HL-60 (cell line): Measurements from ENCODE around the gene STXBP4.

Experiments used
- DNase-seq, 2 experiments: peaks; one replicate each; pipeline ENCODE4 v3.0.0-alpha.2; 2010 to 2020; ENCODE audit warnings: low read depth in 1 of 2, low spot score in 1 of 2
- H3K27ac ChIP-seq: fragments of 250-450 bp; sonication (Bioruptor Pico); replicated peaks from 2 replicates; pipeline ENCODE4 v1.5.1; 2020; ENCODE audit warnings: mild to moderate bottlenecking, moderate library complexity
- H3K27me3 ChIP-seq: fragments of 250-450 bp; sonication (Bioruptor Pico); 2 replicates; pipeline ENCODE4 v1.5.1; 2021; ENCODE audit warnings: mild to moderate bottlenecking, moderate library complexity; ENCODE audit not compliant: insufficient read depth, poor library complexity, severe bottlenecking
- H3K4me3 ChIP-seq: replicated peaks from 2 replicates; pipeline ENCODE4 v1.5.1; 2011; ENCODE audit warnings: mild to moderate bottlenecking, control low read depth, low read length; ENCODE audit not compliant: insufficient read depth
- CTCF ChIP-seq: IDR thresholded peaks from one replicate; pipeline ENCODE4 v1.5.1; 2011; ENCODE audit warnings: low read length, control low read depth, inconsistent platforms; ENCODE audit not compliant: insufficient read depth
- GABPA ChIP-seq: IDR thresholded peaks from 2 replicates; pipeline ENCODE4 v1.6.1; 2012; ENCODE audit warnings: low read depth
- POLR2AphosphoS5 ChIP-seq: IDR thresholded peaks from 2 replicates; pipeline ENCODE4 v1.6.1; 2012; ENCODE audit warnings: low read depth
- REST ChIP-seq: IDR thresholded peaks from 2 replicates; pipeline ENCODE4 v1.6.1; 2012; ENCODE audit warnings: low read depth; ENCODE audit not compliant: insufficient replicate concordance
- SPI1 ChIP-seq: IDR thresholded peaks from 2 replicates; pipeline ENCODE4 v1.6.1; 2012; ENCODE audit warnings: low read depth, mild to moderate bottlenecking, borderline replicate concordance

STXBP4 gene

GRCh38 chr17:55162556-55162946, 194.0 kb downstream of the STXBP4 start:
- Histone ChIP-seq H3K4me3 (no peak overlapping the region), H3K27me3 (no peaks in the 10 kb centered on the region), H3K27ac (no peak overlapping the region)
- TF ChIP-seq POLR2AphosphoS5 (no peak), SPI1 (no peak), GABPA (no peak), CTCF (no peak), REST (no peak)
- no peak for DNase-seq

GRCh38 chr17:55163408-55163807, 194.8 kb downstream of the STXBP4 start:
- no peak overlapping the region for H3K27ac ChIP-seq
- H3K4me3 ChIP-seq, result no peak overlapping the region
- TF ChIP-seq SPI1, result no peak
- TF ChIP-seq CTCF, result no peak
- TF ChIP-seq REST, result no peak
- TF ChIP-seq GABPA, result no peak
- TF ChIP-seq POLR2AphosphoS5, result no peak
- H3K27me3 ChIP-seq, result no peaks in the 10 kb centered on the region
- DNase-seq, result no peak

GRCh38 chr17:55166506-55166905, 197.9 kb downstream of the STXBP4 start:
- Histone ChIP-seq H3K27ac (no peak overlapping the region), H3K4me3 (no peak overlapping the region), H3K27me3 (no peaks in the 10 kb centered on the region)
- no peak for DNase-seq
- no peak for TF ChIP-seq POLR2AphosphoS5
- no peak for TF ChIP-seq GABPA
- TF ChIP-seq SPI1, result no peak
- TF ChIP-seq REST, result no peak
- TF ChIP-seq CTCF, result no peak
